Measurements from ENCODE around the gene TMEM26. TPM values are rescaled to one million over a fixed set of nuclear protein-coding genes. Genes with fewer than 3 reads are reported as not detected.

TMEM26 gene
- total RNA-seq, 4 donors from 2014 or later, result not detected

GRCh38 chr10:61400524-61400923 is 52.7 kb downstream of the TMEM26 start:
- Histone ChIP-seq H3K27ac (no peak overlapping the region), H3K36me3 (no peaks in the 10 kb centered on the region), H3K4me1 (peaks cover 7% of the 10 kb centered on the region), H3K4me3 (no peak overlapping the region), H3K27me3 (no peaks in the 10 kb centered on the region), H3K9me3 (no peaks in the 10 kb centered on the region)
- WGBS, result 98% methylated on average over 1 of the region's 1 CpG
- no peak for DNase-seq (ENCODE audit: low spot score in 2 of 2)
- TF ChIP-seq POLR2A (IDR thresholded peaks at IDR 0.05) (no peak), POLR2AphosphoS5 (IDR thresholded peaks at IDR 0.05) (no peak), CTCF (IDR thresholded peaks at IDR 0.05) (no peak), EP300 (IDR thresholded peaks at IDR 0.05) (no peak)

- no peak for DNase-seq (ENCODE audit: low spot score in 2 of 2)
- Histone ChIP-seq H3K27ac (no peak overlapping the region), H3K36me3 (no peaks in the 10 kb centered on the region), H3K27me3 (no peaks in the 10 kb centered on the region), H3K4me1 (peaks cover 7% of the 10 kb centered on the region), H3K4me3 (no peak overlapping the region), H3K9me3 (no peaks in the 10 kb centered on the region)
- TF ChIP-seq POLR2AphosphoS5 (IDR thresholded peaks at IDR 0.05), result no peak
- no peak for TF ChIP-seq CTCF (IDR thresholded peaks at IDR 0.05)
- TF ChIP-seq POLR2A (IDR thresholded peaks at IDR 0.05), result no peak
- TF ChIP-seq EP300 (IDR thresholded peaks at IDR 0.05), result no peak
Observed at GRCh38 chr10:61399406-61399805, 53.8 kb downstream of the TMEM26 start.

GRCh38 chr10:61398366-61399129 is 54.6 kb downstream of the TMEM26 start:
- Histone ChIP-seq H3K4me1 (peaks cover 7% of the 10 kb centered on the region), H3K36me3 (no peaks in the 10 kb centered on the region), H3K4me3 (no peak overlapping the region), H3K27me3 (no peaks in the 10 kb centered on the region), H3K9me3 (no peaks in the 10 kb centered on the region), H3K27ac (no peak overlapping the region)
- DNase-seq (ENCODE audit: low spot score in 2 of 2), result no peak
- 93% methylated on average over 2 of the region's 2 CpGs for WGBS
- TF ChIP-seq POLR2AphosphoS5 (IDR thresholded peaks at IDR 0.05) (no peak), POLR2A (IDR thresholded peaks at IDR 0.05) (no peak), EP300 (IDR thresholded peaks at IDR 0.05) (no peak), CTCF (IDR thresholded peaks at IDR 0.05) (no peak)

GRCh38 chr10:61397175-61397986 is 55.8 kb downstream of the TMEM26 start:
- WGBS, result 57% methylated on average over 7 of the region's 7 CpGs
- Histone ChIP-seq H3K4me3 (peak overlapping the region; percentile 19), H3K27me3 (no peaks in the 10 kb centered on the region), H3K9me3 (no peaks in the 10 kb centered on the region), H3K4me1 (peaks cover 7% of the 10 kb centered on the region), H3K27ac (no peak overlapping the region), H3K36me3 (no peaks in the 10 kb centered on the region)
- no peak for DNase-seq (ENCODE audit: low spot score in 2 of 2)
- TF ChIP-seq POLR2AphosphoS5 (IDR thresholded peaks at IDR 0.05) (no peak), POLR2A (IDR thresholded peaks at IDR 0.05) (no peak), CTCF (IDR thresholded peaks at IDR 0.05) (no peak), EP300 (IDR thresholded peaks at IDR 0.05) (no peak)

GRCh38 chr10:61391281-61391680 is 61.9 kb downstream of the TMEM26 start:
- Histone ChIP-seq H3K4me3 (no peak overlapping the region), H3K27ac (no peak overlapping the region), H3K4me1 (no peaks in the 10 kb centered on the region), H3K9me3 (no peaks in the 10 kb centered on the region), H3K27me3 (no peaks in the 10 kb centered on the region), H3K36me3 (no peaks in the 10 kb centered on the region)
- no peak for DNase-seq (ENCODE audit: low spot score in 2 of 2)
- TF ChIP-seq CTCF (IDR thresholded peaks at IDR 0.05), result no peak
- no peak for TF ChIP-seq POLR2AphosphoS5 (IDR thresholded peaks at IDR 0.05)
- no peak for TF ChIP-seq POLR2A (IDR thresholded peaks at IDR 0.05)
- no peak for TF ChIP-seq EP300 (IDR thresholded peaks at IDR 0.05)
- WGBS, result 74% methylated on average over 3 of the region's 3 CpGs

Measured in suprapubic skin (tissue), 4 donors.